Measurements from ENCODE around the gene CELSR1. TPM values are rescaled to one million over a fixed set of nuclear protein-coding genes. Genes with fewer than 3 reads are reported as not detected.

The CELSR1 gene
- total RNA-seq, 1 donor from 2014 or later, result 5.1 TPM

DNA sequence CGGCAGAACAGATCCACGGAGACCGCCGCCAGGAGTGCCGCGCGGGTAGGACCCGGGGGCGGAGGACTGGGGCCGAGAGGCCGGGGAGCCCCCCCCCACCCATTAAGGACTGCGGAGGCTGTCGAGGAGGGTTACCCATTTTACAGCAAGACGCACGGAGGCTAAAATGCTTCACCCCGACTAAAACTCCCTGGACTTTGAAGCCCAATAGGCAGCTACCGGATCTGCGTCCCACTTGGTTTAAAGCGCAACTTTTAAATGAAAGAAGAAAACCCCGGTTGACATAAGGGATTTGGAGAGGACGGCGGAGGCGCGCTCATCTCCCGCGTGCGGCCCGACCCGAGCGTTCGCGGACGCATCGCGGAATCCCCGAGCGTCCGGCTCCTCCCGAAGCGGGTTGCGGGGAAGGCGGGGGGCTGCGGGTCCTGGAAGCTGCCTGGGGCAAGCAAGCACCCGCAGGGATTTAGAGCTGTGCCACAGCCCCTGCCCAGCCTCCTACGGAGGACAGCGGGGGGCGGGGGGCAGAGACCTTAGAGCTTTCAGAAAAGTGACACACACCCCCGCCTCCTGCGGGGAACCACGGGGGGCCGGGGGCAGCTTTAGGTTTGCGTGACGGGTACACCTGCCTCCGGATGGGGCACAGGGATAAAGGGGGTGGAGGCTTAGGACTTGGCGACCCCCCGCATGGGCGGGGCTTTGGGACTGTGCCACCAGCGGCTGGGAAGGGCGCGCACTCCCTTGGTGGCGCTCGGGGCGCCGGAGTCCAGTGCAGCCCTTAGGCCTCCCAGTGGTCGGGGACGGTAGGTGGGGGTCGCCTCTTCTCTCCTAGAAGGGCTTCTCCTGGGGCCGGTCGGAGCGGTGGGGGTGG lies 760 bp upstream of the CELSR1 start:
- Mint-ChIP-seq H3K4me1 (peaks cover 11% of the 10 kb centered on the region), H3K4me3 (peak overlapping the region; percentile 84), H3K27me3 (ENCODE audit: low read depth) (peaks cover 77% of the 10 kb centered on the region), H3K36me3 (ENCODE audit: low read depth) (peaks cover 6% of the 10 kb centered on the region), H3K9me3 (no peaks in the 10 kb centered on the region), H3K27ac (ENCODE audit: unreplicated experiment) (no peak overlapping the region)
- DNase-seq (ENCODE audit: low read depth, low spot score), result peak; percentile 49
- TF ChIP-seq, protein P1, sequence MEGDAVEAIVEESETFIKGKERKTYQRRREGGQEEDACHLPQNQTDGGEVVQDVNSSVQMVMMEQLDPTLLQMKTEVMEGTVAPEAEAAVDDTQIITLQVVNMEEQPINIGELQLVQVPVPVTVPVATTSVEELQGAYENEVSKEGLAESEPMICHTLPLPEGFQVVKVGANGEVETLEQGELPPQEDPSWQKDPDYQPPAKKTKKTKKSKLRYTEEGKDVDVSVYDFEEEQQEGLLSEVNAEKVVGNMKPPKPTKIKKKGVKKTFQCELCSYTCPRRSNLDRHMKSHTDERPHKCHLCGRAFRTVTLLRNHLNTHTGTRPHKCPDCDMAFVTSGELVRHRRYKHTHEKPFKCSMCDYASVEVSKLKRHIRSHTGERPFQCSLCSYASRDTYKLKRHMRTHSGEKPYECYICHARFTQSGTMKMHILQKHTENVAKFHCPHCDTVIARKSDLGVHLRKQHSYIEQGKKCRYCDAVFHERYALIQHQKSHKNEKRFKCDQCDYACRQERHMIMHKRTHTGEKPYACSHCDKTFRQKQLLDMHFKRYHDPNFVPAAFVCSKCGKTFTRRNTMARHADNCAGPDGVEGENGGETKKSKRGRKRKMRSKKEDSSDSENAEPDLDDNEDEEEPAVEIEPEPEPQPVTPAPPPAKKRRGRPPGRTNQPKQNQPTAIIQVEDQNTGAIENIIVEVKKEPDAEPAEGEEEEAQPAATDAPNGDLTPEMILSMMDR (conservative IDR thresholded peaks at IDR 0.05), result peak; percentile 60

DNA sequence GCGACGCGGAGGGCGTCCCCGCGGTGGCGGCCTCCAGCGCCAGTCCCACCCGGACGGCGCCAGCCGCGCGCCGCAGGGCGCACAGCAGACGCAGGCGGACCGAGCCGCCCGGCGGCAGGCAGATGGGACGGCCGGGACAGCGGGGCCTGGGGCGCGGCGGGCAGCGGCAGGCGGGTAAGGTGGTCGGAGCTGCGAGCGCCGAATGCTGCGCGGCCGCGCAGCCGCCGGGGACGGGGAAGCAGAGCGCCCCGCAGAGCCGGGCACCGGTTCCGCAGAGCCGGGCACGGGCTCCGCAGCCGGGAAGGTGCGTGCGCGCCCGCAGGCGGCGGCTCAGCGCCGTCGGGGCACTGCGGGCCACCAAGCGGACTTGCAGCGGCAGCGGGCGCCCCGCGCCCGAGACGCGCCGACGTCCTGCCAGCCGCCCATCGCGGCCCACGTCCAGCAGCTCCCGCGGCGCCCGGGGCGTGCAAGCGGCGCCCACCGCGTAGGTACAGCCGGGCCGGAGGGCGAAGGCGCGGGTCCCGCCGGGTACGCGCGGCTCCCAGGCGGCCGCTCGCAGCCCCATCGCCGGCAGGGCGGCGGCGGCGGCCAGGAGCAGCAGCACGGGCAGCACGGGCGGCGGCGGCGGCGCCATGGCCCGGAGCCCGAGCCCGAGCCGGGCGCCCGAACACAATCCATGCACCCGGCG lies 739 bp downstream of the CELSR1 start:
- H3K27me3 Mint-ChIP-seq (ENCODE audit: low read depth), result peaks cover 74% of the 10 kb centered on the region
- H3K4me1 Mint-ChIP-seq, result peaks cover 17% of the 10 kb centered on the region

DNA sequence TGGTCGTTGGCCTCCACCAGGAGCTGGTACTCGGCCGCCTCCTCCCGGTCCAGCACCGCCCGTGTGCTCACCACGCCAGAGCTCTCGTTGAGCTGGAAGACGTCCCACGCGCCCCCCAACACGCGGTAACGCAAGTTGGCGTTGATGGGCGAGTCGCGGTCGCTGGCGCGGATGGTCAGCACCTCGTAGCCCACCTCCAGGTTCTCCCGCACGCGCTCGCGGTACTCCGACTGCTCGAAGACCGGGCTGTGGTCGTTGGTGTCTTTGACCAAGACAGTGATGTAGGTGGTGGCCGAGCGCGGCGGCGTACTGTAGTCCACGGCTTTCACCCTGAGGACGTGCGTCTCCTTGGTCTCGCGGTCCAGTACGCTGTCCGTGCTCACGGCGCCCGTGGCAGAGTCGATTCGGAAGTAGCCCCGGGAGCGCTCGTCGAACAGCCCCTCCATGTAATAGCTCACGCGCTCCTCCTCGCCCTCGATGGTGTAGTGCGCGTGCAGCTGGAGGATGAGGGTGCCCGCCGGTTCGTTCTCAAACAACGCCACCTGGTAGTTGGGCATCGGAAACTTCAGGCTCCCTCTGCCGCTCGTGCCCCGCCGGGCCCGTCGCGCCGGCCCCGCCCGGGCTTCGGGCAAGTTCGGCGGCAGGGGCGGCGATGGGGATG lies 1.4 kb downstream of the CELSR1 start:
- Mint-ChIP-seq H3K4me1 (peaks cover 18% of the 10 kb centered on the region), H3K27me3 (ENCODE audit: low read depth) (peaks cover 68% of the 10 kb centered on the region), H3K9me3 (no peaks in the 10 kb centered on the region), H3K36me3 (ENCODE audit: low read depth) (peaks cover 10% of the 10 kb centered on the region), H3K27ac (ENCODE audit: unreplicated experiment) (no peak overlapping the region), H3K4me3 (peak overlapping the region; percentile 56)
- TF ChIP-seq, protein P1 (conservative IDR thresholded peaks at IDR 0.05), result no peak
- DNase-seq (ENCODE audit: low read depth, low spot score), result no peak

More for the DNA sequence above, 739 bp downstream of the CELSR1 start:
- H3K4me3 Mint-ChIP-seq, result no peak overlapping the region
- no peak overlapping the region for H3K27ac Mint-ChIP-seq (ENCODE audit: unreplicated experiment)
- H3K9me3 Mint-ChIP-seq, result no peaks in the 10 kb centered on the region
- no peak for DNase-seq (ENCODE audit: low read depth, low spot score)
- peaks cover 10% of the 10 kb centered on the region for H3K36me3 Mint-ChIP-seq (ENCODE audit: low read depth)
- TF ChIP-seq, protein P1 (conservative IDR thresholded peaks at IDR 0.05), result no peak

DNA sequence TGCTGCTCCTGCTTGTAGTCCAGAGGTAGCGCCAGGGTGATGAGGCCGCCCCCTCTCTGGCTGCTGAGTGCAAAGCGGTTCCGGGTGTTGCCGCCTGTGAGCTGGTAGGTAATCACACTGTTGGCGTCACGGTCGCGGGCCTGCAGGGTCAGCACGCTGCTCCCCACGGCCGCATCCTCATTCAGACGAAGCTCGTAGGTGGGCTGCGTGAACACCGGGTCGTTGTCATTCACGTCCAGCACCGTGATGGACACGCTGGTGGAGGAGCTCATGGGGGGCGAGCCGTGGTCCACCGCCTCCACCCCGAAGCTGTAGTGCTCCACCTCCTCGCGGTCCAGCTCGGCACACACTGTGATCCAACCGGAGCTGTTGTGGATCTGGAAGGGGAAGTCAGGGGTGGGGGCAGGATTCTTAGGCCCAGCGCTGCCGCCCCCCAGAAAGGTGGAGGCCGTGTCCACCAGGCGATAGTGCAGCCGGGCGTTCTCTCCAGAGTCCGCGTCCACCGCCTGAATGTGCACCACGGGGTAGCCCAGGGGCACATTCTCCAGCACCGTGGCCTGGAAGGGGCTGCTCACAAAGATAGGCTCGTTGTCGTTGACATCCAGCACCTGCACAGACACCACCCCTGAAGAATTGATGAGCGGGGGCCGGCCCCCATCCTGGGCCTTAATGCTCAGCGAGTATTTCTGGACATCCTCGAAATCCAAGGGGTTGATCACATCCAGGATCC lies 2.4 kb downstream of the CELSR1 start:
- no peak overlapping the region for H3K27ac Mint-ChIP-seq (ENCODE audit: unreplicated experiment)
- H3K36me3 Mint-ChIP-seq (ENCODE audit: low read depth), result peaks cover 10% of the 10 kb centered on the region
- no peak for DNase-seq (ENCODE audit: low read depth, low spot score)
- H3K27me3 Mint-ChIP-seq (ENCODE audit: low read depth), result peaks cover 66% of the 10 kb centered on the region
- TF ChIP-seq, protein P1 (conservative IDR thresholded peaks at IDR 0.05), result no peak
- H3K4me1 Mint-ChIP-seq, result peaks cover 23% of the 10 kb centered on the region
- no peaks in the 10 kb centered on the region for H3K9me3 Mint-ChIP-seq
- no peak overlapping the region for H3K4me3 Mint-ChIP-seq

Measured in neural crest cell (in vitro differentiated cells).